DMS 273 treated with DMSO at 0.1 percent for 48 hours (cell line): ENCODE measurements around the gene OSGEP.

Source experiments
- DNase-seq: peaks from one replicate; lab custom pipeline; 2025; lab: John Stamatoyannopoulos, UW

OSGEP gene

GRCh38 chr14:20454516-20455354 lies at the start of gene OSGEP, which contains the start of gene APEX1:
Gene OSGEP, minus strand, starts transcription at chr14:20454812. Its CDS starts 129 bp downstream, at chr14:20454683.
Gene APEX1, plus strand, starts transcription at chr14:20455226. Its CDS starts 420 bp downstream, at chr14:20455646.
- DNase-seq: peak; percentile 96

- no peak for DNase-seq
Measured at GRCh38 chr14:20503898-20504297, 49.3 kb upstream of the OSGEP start.

- no peak for DNase-seq
Measured at GRCh38 chr14:20501346-20501745, 46.7 kb upstream of the OSGEP start.

GRCh38 chr14:20499881-20500280 lies 45.3 kb upstream of the OSGEP start:
- DNase-seq: no peak

GRCh38 chr14:20499108-20499507 lies 44.5 kb upstream of the OSGEP start:
- DNase-seq: peak; percentile 71

GRCh38 chr14:20498622-20499021 lies 44.0 kb upstream of the OSGEP start:
- DNase-seq: no peak

- no peak for DNase-seq
Measured at GRCh38 chr14:20494935-20495766, 40.5 kb upstream of the OSGEP start.

- no peak for DNase-seq
Measured at GRCh38 chr14:20493634-20494033, 39.0 kb upstream of the OSGEP start.

GRCh38 chr14:20492486-20492885 lies 37.9 kb upstream of the OSGEP start:
- no peak for DNase-seq

GRCh38 chr14:20490563-20490962 lies 36.0 kb upstream of the OSGEP start:
- DNase-seq: no peak

- no peak for DNase-seq
Measured at GRCh38 chr14:20489093-20489994, 34.7 kb upstream of the OSGEP start.

- no peak for DNase-seq
Measured at GRCh38 chr14:20487396-20487725, 32.7 kb upstream of the OSGEP start.

GRCh38 chr14:20486684-20487395 lies 32.2 kb upstream of the OSGEP start:
- DNase-seq: no peak

GRCh38 chr14:20485900-20486299 lies 31.3 kb upstream of the OSGEP start:
- no peak for DNase-seq

- no peak for DNase-seq
Measured at GRCh38 chr14:20482382-20482781, 27.8 kb upstream of the OSGEP start.

GRCh38 chr14:20478894-20479293 lies 24.3 kb upstream of the OSGEP start:
- DNase-seq: no peak

- DNase-seq: no peak
Measured at GRCh38 chr14:20477211-20477876, 22.7 kb upstream of the OSGEP start.

- no peak for DNase-seq
Measured at GRCh38 chr14:20476776-20477175, 22.2 kb upstream of the OSGEP start.

- no peak for DNase-seq
Measured at GRCh38 chr14:20472536-20473169, 18.0 kb upstream of the OSGEP start.

GRCh38 chr14:20470603-20470901 lies 15.9 kb upstream of the OSGEP start:
- no peak for DNase-seq
